ENCODE results near the gene ICAM3.

ICAM3 gene

GRCh38 chr19:10344780-10345179 lies 5.4 kb upstream of the ICAM3 start:
- H3K9me2 ChIP-seq (replicated peaks; ENCODE audit: control insufficient read depth, low read length) = no peaks in the 10 kb centered on the region
- H3K36me3 ChIP-seq (ENCODE audit: control insufficient read depth, low read length) = 0 out of 2 replicates have a peak, but pooled peaks cover 1% of the 10 kb centered on the region
- no peaks in the 10 kb centered on the region for H3K79me2 ChIP-seq (ENCODE audit: control insufficient read depth, low read length)
- no peak overlapping the region for H3K4me2 ChIP-seq (ENCODE audit: low read length)
- no peak overlapping the region for H3K27ac ChIP-seq (ENCODE audit: low read depth, low read length)
- no peaks in the 10 kb centered on the region for H3K27me3 ChIP-seq (ENCODE audit: control insufficient read depth, low read length)
- no peak for TF ChIP-seq EZH2phosphoT487 (IDR thresholded peaks at IDR 0.05; ENCODE audit: borderline replicate concordance, low read length)
- TF ChIP-seq CTCF (IDR thresholded peaks at IDR 0.05; ENCODE audit: low read depth, low read length, poor library complexity, severe bottlenecking) = no peak
- H3F3A ChIP-seq (ENCODE audit: control insufficient read depth, insufficient read depth) = no peaks in the 10 kb centered on the region
- H3K9me3 ChIP-seq (ENCODE audit: control insufficient read depth, insufficient read depth, low read length) = no peaks in the 10 kb centered on the region
- H3K4me3 ChIP-seq (ENCODE audit: low read length) = no peak overlapping the region
- H4K20me1 ChIP-seq (ENCODE audit: control insufficient read depth, insufficient read depth, low read depth, low read length) = no peaks in the 10 kb centered on the region
- peaks cover 8% of the 10 kb centered on the region for H3K4me1 ChIP-seq (ENCODE audit: control insufficient read depth, low read length)

- H3K27ac ChIP-seq (ENCODE audit: low read depth, low read length) = no peak overlapping the region
- H3K27me3 ChIP-seq (ENCODE audit: control insufficient read depth, low read length) = no peaks in the 10 kb centered on the region
- no peaks in the 10 kb centered on the region for H4K20me1 ChIP-seq (ENCODE audit: control insufficient read depth, insufficient read depth, low read depth, low read length)
- no peaks in the 10 kb centered on the region for H3F3A ChIP-seq (ENCODE audit: control insufficient read depth, insufficient read depth)
- H3K4me2 ChIP-seq (ENCODE audit: low read length) = no peak overlapping the region
- no peaks in the 10 kb centered on the region for H3K9me2 ChIP-seq (replicated peaks; ENCODE audit: control insufficient read depth, low read length)
- H3K4me3 ChIP-seq (ENCODE audit: low read length) = no peak overlapping the region
- H3K36me3 ChIP-seq (ENCODE audit: control insufficient read depth, low read length) = no peaks in the 10 kb centered on the region
- H3K9me3 ChIP-seq (ENCODE audit: control insufficient read depth, insufficient read depth, low read length) = no peaks in the 10 kb centered on the region
- H3K4me1 ChIP-seq (ENCODE audit: control insufficient read depth, low read length) = peaks cover 20% of the 10 kb centered on the region
- peaks cover 9% of the 10 kb centered on the region for H3K79me2 ChIP-seq (ENCODE audit: control insufficient read depth, low read length)
- TF ChIP-seq CTCF (IDR thresholded peaks at IDR 0.05; ENCODE audit: low read depth, low read length, poor library complexity, severe bottlenecking) (no peak), EZH2phosphoT487 (IDR thresholded peaks at IDR 0.05; ENCODE audit: borderline replicate concordance, low read length) (no peak)
Measured at GRCh38 chr19:10343495-10343894, 4.1 kb upstream of the ICAM3 start.

GRCh38 chr19:10339977-10340376 lies 553 bp upstream of the ICAM3 start:
- Histone ChIP-seq H3K9me3 (ENCODE audit: control insufficient read depth, insufficient read depth, low read length) (no peaks in the 10 kb centered on the region), H3F3A (ENCODE audit: control insufficient read depth, insufficient read depth) (no peaks in the 10 kb centered on the region; the same call in 1 of the 2 replicates), H3K4me1 (ENCODE audit: control insufficient read depth, low read length) (peaks cover 26% of the 10 kb centered on the region), H3K9me2 (replicated peaks; ENCODE audit: control insufficient read depth, low read length) (no peaks in the 10 kb centered on the region), H3K4me2 (ENCODE audit: low read length) (peak overlapping the region; percentile 96), H3K36me3 (ENCODE audit: control insufficient read depth, low read length) (no peaks in the 10 kb centered on the region; the same call in 1 of the 2 replicates), H3K4me3 (ENCODE audit: low read length) (peak overlapping the region; percentile 85), H3K27me3 (ENCODE audit: control insufficient read depth, low read length) (no peaks in the 10 kb centered on the region), H4K20me1 (ENCODE audit: control insufficient read depth, insufficient read depth, low read depth, low read length) (no peaks in the 10 kb centered on the region), H3K79me2 (ENCODE audit: control insufficient read depth, low read length) (peaks cover 11% of the 10 kb centered on the region), H3K27ac (ENCODE audit: low read depth, low read length) (peak overlapping the region; percentile 40)
- TF ChIP-seq CTCF (IDR thresholded peaks at IDR 0.05; ENCODE audit: low read depth, low read length, poor library complexity, severe bottlenecking) = no peak
- TF ChIP-seq EZH2phosphoT487 (IDR thresholded peaks at IDR 0.05; ENCODE audit: borderline replicate concordance, low read length) = no peak
